Omental fat pad (tissue), 4 donors: ENCODE measurements around the gene KLHL22. TPM values are rescaled to one million over a fixed set of nuclear protein-coding genes. Genes with fewer than 3 reads are reported as not detected.

Experiments used
- ATAC-seq: fragments of 150-250 bp; one replicate; pipeline ENCODE4 v1.9.1; 2016; ENCODE audit warnings: mild to moderate bottlenecking, moderate library complexity; ENCODE audit not compliant: low FRiP score
- DNase-seq: peaks from one replicate; pipeline ENCODE4 v3.0.0-alpha.2; 2019; ENCODE audit warnings: low spot score
- CTCF ChIP-seq, 3 donors: fragments of 450-650 bp; IDR thresholded peaks; one replicate each; pipeline ENCODE4 v1.5.1; 2016 to 2017; ENCODE audit warnings: antibody characterized with exemption in 3 of 3, mild to moderate bottlenecking in 3 of 3, moderate library complexity in 2 of 3
- total RNA-seq, 4 donors: library from RNA; depleted of rRNA; stranded (reverse); fragments of >200 nt; gene quantifications; one replicate each; pipeline ENCODE4 v1.1.0, GENCODE V29; 2016

KLHL22 gene
- total RNA-seq, 4 donors from 2014 or later: 19.8 to 45.0 (median 32.9) TPM

- TF ChIP-seq CTCF (IDR thresholded peaks at IDR 0.05): no peak
- ATAC-seq: no peak
- no peak for DNase-seq
These were observed 41.2 kb upstream of the KLHL22 start for GRCh38 chr22:20536590-20537324.

GRCh38 chr22:20533879-20534265, 38.3 kb upstream of the KLHL22 start:
- DNase-seq (no peak), ATAC-seq (no peak)
- no peak for TF ChIP-seq CTCF (IDR thresholded peaks at IDR 0.05)

- TF ChIP-seq CTCF (IDR thresholded peaks at IDR 0.05): no peak
- ATAC-seq: no peak
- no peak for DNase-seq
These were observed 37.7 kb upstream of the KLHL22 start for GRCh38 chr22:20533095-20533878.

- TF ChIP-seq CTCF (IDR thresholded peaks at IDR 0.05): no peak
- DNase-seq: no peak
These were observed 36.8 kb upstream of the KLHL22 start for GRCh38 chr22:20532256-20532993.

GRCh38 chr22:20531404-20532201, 36.0 kb upstream of the KLHL22 start:
- peak; percentile 78 for ATAC-seq
- DNase-seq: no peak
- TF ChIP-seq CTCF (IDR thresholded peaks at IDR 0.05): no peak

More at GRCh38 chr22:20532256-20532993, 36.8 kb upstream of the KLHL22 start:
- no peak for ATAC-seq

GRCh38 chr22:20531154-20531403, 35.5 kb upstream of the KLHL22 start:
- ATAC-seq (no peak), DNase-seq (no peak)
- no peak for TF ChIP-seq CTCF (IDR thresholded peaks at IDR 0.05)
